ENCODE data around the gene CRCP.
"Not testable (repeated sequence)": the region's sequence is repeated elsewhere in the genome, so short reads cannot be mapped to it uniquely, and the experiment has no call there.

Gene CRCP

GRCh38 chr7:66156035-66156434, 41.4 kb downstream of the CRCP start:
- DNase-seq (ENCODE audit: low read depth in 3 of 3), result not testable (repeated sequence)

- DNase-seq (ENCODE audit: low read depth in 3 of 3), result no peak
Observed at GRCh38 chr7:66157060-66157459, 42.4 kb downstream of the CRCP start.

- no peak for DNase-seq (ENCODE audit: low read depth in 3 of 3)
Observed at GRCh38 chr7:66162622-66163021, 48.0 kb downstream of the CRCP start.

- DNase-seq (ENCODE audit: low read depth in 3 of 3), result no peak
Observed at GRCh38 chr7:66163186-66163610, 48.6 kb downstream of the CRCP start.

GRCh38 chr7:66164356-66164755, 49.7 kb downstream of the CRCP start:
- DNase-seq (ENCODE audit: low read depth in 3 of 3), result no peak

GRCh38 chr7:66167773-66168387, 53.2 kb downstream of the CRCP start:
- no peak for DNase-seq (ENCODE audit: low read depth in 3 of 3)

GRCh38 chr7:66169616-66170015, 55.0 kb downstream of the CRCP start:
- no peak for DNase-seq (ENCODE audit: low read depth in 3 of 3)

GRCh38 chr7:66170309-66171231, 55.9 kb downstream of the CRCP start:
- DNase-seq (ENCODE audit: low read depth in 3 of 3), result no peak

- DNase-seq (ENCODE audit: low read depth in 3 of 3), result not testable (repeated sequence)
Observed at GRCh38 chr7:66172536-66173401, 58.1 kb downstream of the CRCP start.

- DNase-seq (ENCODE audit: low read depth in 3 of 3), result no peak
Observed at GRCh38 chr7:66173856-66174255, 59.2 kb downstream of the CRCP start.

GRCh38 chr7:66175006-66175405, 60.4 kb downstream of the CRCP start:
- DNase-seq (ENCODE audit: low read depth in 3 of 3), result not testable (repeated sequence)

GRCh38 chr7:66176914-66177313, 62.3 kb downstream of the CRCP start:
- no peak for DNase-seq (ENCODE audit: low read depth in 3 of 3)

GRCh38 chr7:66178258-66178657, 63.6 kb downstream of the CRCP start:
- no peak for DNase-seq (ENCODE audit: low read depth in 3 of 3)

- no peak for DNase-seq (ENCODE audit: low read depth in 3 of 3)
Observed at GRCh38 chr7:66181329-66181728, 66.7 kb downstream of the CRCP start.

- DNase-seq (ENCODE audit: low read depth in 3 of 3), result no peak
Observed at GRCh38 chr7:66181845-66182244, 67.2 kb downstream of the CRCP start.

GRCh38 chr7:66182920-66183319, 68.3 kb downstream of the CRCP start:
- no peak for DNase-seq (ENCODE audit: low read depth in 3 of 3)

- no peak for DNase-seq (ENCODE audit: low read depth in 3 of 3)
Observed at GRCh38 chr7:66183700-66184099, 69.1 kb downstream of the CRCP start.

GRCh38 chr7:66185680-66186187, 71.1 kb downstream of the CRCP start:
- DNase-seq (ENCODE audit: low read depth in 3 of 3), result no peak

- no peak for DNase-seq (ENCODE audit: low read depth in 3 of 3)
Observed at GRCh38 chr7:66186991-66187390, 72.3 kb downstream of the CRCP start.

- no peak for DNase-seq (ENCODE audit: low read depth in 3 of 3)
Observed at GRCh38 chr7:66187905-66188304, 73.3 kb downstream of the CRCP start.

GRCh38 chr7:66188645-66189044, 74.0 kb downstream of the CRCP start:
- no peak for DNase-seq (ENCODE audit: low read depth in 3 of 3)

All from stimulated activated CD4-positive, alpha-beta T cell treated with anti-CD3 and anti-CD28 coated beads, TNF-alpha, amount 100 ng/mL, for 24 hours (primary cell).